HK-2 (cell line): ENCODE data around the gene TMEM101.
A peak's percentile ranks its signal among the peaks of the same experiment; 100 is the strongest.
"Not testable (repeated sequence)": the region's sequence is repeated elsewhere in the genome, so short reads cannot be mapped to it uniquely, and the experiment has no call there.

ENCODE experiments used
- DNase-seq: peaks from one replicate; pipeline ENCODE4 v3.0.0-alpha.2; 2018; ENCODE audit not compliant: unreplicated experiment

The TMEM101 gene

GRCh38 chr17:44023545-44024270, 8.9 kb upstream of the TMEM101 start:
- DNase-seq, result no peak

GRCh38 chr17:44022246-44022645, 7.5 kb upstream of the TMEM101 start:
- no peak for DNase-seq

DNA sequence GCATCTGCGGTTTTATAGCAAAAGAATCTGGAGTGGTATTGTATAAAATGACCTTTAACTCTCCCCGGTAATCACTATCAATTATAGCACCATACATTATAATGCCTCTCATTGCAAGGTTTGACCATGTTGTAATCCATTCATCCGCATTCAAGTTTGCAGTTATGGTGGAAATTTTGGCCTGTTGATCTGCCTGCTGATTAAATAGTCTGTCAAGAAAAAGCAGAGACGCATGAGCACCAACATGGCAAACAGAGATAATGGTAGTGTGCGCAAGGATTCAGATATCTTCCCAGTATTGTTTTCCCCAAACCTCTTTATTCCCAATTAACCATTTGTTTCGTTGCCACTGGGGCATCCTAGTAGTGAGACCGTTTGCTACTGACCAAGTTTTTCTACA, 6.5 kb upstream of the TMEM101 start:
- DNase-seq, result not testable (repeated sequence)

DNA sequence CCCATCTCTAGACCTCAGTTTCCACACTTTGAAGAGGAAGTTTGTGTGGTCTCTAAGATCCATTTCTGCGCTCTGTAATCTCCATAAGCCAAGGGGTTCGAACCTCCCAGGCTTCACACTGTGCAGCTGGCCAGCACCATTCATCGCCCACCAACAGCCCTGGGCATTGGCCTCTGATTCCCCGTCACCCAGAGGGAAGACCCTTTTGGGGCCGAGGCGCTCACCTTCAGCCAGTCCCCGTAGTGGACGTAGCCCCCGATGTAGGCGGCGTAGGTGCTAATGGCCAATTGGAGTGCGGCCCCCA, 678 bp downstream of the TMEM101 start:
- no peak for DNase-seq

GRCh38 chr17:44012874-44013273, 1.9 kb downstream of the TMEM101 start:
- no peak for DNase-seq

DNA sequence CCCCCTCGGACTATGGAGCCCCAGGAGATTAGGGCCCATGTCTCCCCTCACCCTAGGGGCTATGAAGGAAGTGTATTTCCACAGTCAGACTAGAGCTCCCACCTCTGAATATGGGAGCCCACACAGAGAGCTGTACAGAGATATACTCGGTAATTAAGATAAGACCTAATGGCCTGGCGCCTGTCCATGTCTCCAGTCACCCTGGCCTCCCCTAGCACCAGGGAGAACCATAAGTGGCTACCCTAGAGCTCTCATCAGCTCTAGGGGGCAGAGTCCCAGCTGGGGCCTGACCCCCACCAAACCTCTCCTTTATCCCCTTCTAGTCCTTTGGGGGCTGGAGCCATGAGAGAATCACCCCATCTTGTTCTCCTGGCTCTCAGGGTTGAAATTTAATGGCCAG, 2.4 kb downstream of the TMEM101 start:
- DNase-seq, result no peak

GRCh38 chr17:44011876-44012275, 2.9 kb downstream of the TMEM101 start:
- DNase-seq, result no peak

DNA sequence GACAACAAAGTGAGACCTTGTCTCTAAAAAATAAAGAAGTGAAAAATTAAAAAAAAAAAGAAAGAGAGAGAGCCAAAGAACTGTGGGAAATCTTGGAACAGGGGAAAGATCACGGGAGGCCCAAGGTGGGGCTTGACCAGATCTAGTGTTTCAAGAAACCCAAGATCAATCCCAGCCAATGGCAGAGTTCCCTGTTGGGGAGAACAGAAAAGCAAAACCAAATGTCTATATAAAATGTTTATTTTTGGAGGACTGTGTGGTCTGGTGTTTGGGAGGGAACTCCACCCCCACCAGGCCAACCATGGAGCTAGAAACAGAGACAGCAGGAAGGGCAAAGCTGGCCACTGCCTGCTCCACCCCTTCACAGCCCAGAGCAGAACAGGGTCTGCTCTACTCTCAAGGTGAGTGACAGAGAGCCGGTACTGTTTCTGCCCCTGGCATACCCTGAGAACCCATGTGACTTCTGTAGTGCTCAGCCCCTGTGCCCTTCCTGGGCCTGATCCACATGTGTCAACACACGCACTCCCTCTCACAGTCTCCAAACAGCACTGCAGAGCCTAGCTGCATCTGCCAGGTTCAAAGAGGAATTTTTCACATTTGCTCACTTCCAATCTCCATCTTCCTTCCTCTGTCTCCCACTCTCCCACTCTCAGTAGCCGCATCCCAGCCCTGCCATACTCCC, 3.7 kb downstream of the TMEM101 start:
- no peak for DNase-seq

DNA sequence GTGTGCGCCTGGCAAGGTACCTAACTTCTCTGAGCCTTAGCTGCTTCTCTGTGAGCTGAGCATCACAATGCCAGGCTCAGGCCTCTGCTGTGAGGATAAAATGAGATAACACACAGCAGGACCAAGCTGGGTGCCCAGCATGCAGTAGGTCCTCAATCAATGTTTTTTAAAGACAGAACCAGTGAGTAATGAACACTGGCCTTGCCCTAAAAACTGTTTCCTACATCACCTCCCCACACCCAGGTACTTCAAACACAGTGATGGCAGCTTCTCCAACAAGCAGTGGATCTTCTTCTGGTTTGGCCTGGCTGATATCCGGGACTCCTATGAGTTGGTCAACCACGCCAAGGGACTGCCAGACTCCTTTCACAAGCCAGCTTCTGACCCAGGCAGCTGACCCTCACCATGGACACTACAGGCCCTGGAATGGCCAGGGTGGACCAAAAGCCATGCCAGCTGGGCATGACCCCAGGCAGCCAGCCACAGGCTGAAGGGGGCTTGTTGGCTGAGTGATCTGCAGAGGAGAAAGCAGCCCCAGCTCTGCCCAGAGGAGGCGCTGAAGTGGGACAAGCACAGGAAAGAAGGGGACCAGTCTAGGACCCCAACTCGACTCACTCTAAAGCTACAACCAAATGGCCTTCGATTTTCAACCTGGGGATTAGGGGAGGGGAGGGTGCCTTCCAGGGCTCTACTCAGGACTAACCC, 6.4 kb downstream of the TMEM101 start:
- DNase-seq, result no peak

DNA sequence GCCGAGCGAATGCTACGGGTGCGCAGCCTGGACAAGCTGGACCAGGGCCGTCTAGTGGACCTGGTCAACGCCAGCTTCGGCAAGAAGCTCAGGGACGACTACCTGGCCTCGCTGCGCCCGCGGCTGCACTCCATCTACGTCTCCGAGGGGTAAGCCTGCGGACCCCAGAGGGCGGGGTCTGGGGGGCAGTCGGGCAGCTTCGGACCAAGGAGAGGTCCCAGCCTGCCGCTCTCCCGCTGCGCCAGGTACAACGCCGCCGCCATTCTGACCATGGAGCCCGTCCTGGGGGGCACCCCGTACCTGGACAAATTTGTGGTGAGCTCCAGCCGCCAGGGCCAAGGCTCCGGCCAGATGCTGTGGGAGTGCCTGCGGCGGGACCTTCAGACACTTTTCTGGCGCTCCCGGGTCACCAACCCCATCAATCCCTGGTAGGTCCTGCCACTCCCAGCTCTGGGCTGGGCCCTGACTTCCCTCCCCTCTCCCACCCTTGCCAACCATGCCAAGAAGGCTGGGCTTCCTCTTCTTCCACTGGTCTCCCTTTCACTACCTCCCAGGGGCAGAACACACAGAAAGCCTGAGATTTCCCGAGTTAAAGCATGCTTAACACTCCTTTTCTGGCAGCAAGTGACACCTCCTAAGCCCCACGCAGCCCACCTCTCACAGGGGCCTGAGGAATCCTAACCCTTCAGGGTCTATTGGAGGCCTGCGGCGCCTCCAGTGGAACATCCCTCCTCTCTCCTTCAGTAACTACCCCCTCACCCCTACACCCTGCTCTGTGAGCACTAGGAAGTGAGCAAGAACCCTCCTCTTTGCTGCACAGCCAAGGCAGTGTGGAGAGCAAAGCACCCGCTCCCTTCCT, 7.2 kb downstream of the TMEM101 start:
- no peak for DNase-seq

- DNase-seq, result peak; percentile 98
These were observed 8.0 kb downstream of the TMEM101 start for GRCh38 chr17:44006598-44007345.

DNA sequence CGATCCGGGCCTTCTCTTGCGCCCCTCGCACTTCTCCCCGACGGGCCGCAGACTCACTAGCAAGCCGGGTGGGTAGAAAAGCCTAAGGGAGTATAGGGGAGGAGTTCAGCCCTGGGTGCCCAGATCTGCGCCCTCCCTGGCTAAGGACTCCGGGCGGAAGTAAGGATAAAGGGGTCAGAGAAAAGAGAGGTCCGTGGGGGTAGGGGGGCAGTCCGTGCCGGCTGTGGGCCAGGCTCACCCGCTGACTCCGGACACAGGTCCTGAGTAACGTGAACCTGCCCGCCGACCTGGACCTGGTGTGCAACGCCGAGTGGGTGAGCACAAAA, 8.5 kb downstream of the TMEM101 start:
- DNase-seq, result no peak

- peak; percentile 79 for DNase-seq
These were observed 9.1 kb downstream of the TMEM101 start for GRCh38 chr17:44005527-44006271.

- peak; percentile 66 for DNase-seq
These were observed 9.8 kb downstream of the TMEM101 start for GRCh38 chr17:44004761-44005526.

DNA sequence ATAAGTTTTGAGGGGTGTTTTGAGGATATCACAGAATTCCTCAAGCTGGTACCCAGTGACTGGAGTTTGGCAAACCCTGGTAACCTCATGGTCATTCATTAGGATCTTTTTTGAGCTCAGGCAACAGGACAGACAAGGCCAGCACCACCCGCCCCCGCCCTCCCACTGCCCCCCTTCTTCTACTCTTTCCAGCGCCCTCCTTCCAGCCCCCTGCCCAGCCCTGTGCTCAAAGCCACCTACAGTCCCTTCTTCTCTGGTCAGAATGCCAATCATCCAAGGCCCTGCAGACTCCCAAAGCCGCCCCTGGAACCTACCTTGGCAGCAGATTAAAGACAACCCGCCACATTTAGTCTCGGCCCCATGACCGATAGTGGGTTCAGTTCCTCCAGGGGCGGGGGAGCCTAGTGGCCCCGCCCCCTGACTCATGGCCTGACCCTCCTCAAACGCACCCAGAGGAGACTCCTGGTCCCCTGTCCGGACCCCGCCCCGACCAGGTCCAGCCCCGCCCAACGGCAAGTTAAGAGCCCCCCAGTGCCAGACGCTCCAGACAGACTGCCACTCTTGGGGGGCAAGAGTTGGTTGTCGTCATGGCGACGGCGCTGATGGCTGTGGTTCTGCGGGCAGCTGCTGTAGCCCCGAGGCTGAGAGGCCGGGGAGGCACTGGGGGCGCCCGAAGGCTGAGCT, 10.5 kb downstream of the TMEM101 start, which contains the start of gene NAGS:
Gene NAGS, plus strand, starts transcription at position 546 of the 684 bp plus-strand sequence. Its CDS starts 42 bp downstream, at position 588.
- DNase-seq, result peak; percentile 65

DNA sequence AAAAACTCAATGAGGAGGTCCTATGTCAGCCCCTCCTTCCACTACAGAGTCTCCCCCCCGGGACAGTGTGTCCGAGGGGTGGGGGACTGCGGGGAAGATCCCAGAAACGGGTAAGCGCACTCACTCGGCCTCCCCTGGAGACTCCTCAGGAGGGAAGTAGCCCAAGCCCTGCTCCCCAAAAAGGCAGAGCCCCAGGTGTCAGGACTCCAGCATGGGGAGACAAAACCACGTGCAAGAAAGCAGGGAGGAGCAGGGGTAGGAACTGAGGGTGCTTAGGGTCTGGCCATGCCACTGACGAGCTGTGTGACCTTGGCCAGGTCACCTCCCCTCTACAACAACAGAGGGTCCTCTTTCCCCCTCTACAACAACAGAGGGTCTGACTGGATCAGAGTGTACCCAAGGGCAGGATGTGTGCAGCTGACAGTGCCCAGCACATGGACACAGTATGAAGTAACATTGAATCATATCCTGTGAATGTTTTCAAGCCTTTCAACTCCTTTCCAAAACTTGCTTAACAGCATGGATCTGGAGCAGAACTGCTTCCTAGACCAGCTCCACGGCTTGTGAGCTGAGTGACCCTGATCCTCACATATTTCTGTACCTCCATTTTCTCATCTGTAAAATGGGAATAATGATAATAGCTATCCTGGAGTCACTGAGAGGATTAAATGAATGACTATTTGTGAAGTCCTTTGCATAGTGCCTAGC, 12.5 kb downstream of the TMEM101 start:
- no peak for DNase-seq

GRCh38 chr17:44001461-44001920, 13.3 kb downstream of the TMEM101 start:
- DNase-seq, result no peak

GRCh38 chr17:44000871-44001460, 13.8 kb downstream of the TMEM101 start:
- no peak for DNase-seq
